ENCODE data around the gene NRXN2.

- TF ChIP-seq EZH2 (IDR thresholded peaks at IDR 0.05; ENCODE audit: borderline replicate concordance, control insufficient read depth, low read depth, low read length) (no peak), RAD21 (IDR thresholded peaks at IDR 0.05; ENCODE audit: insufficient read depth, low read depth, low read length) (no peak), FOS (IDR thresholded peaks at IDR 0.05; ENCODE audit: borderline replicate concordance, extremely low read depth, insufficient read length) (no peak), PAX5 (IDR thresholded peaks at IDR 0.05; ENCODE audit: borderline replicate concordance, low read depth, low read length) (no peak), CTCF (IDR thresholded peaks at IDR 0.05 in 2 of 3, conservative IDR thresholded peaks at IDR 0.05 in 1 of 3; ENCODE audit: control insufficient read depth in 2 of 3, extremely low read depth in 1 of 3, insufficient read depth in 1 of 3, low read depth in 3 of 3, low read length in 3 of 3) (no peak), CHD2 (IDR thresholded peaks at IDR 0.05; ENCODE audit: borderline replicate concordance, low read depth, low read length) (no peak), USF2 (IDR thresholded peaks at IDR 0.05; ENCODE audit: borderline replicate concordance, low read depth, low read length) (no peak), EP300 (IDR thresholded peaks at IDR 0.05; ENCODE audit: borderline replicate concordance in 1 of 2, control insufficient read depth in 1 of 2, low read depth in 2 of 2, low read length in 2 of 2) (no peak), ATF7 (IDR thresholded peaks at IDR 0.05; ENCODE audit: low read depth) (peak; percentile 97), SIX5 (IDR thresholded peaks at IDR 0.05; ENCODE audit: low read depth, low read length, severe bottlenecking) (no peak), JUND (IDR thresholded peaks at IDR 0.05; ENCODE audit: low read depth, low read length) (no peak)
Observed at GRCh38 chr11:64772303-64773018, 49.5 kb upstream of the NRXN2 start.
